SK-N-SH treated with all-trans-retinoic acid at 6 μM for 48 hours (cell line): ENCODE results near the gene SMAD9.

Experiments used
- ATAC-seq: fragments of 200-7000 bp; cut with Tn5 transposase; 3 replicates; pipeline ENCODE4 v1.9.1; 2020; ENCODE audit warnings: mild to moderate bottlenecking, moderate library complexity
- ARNTL ChIP-seq: fragments of 450-650 bp; formaldehyde crosslinking; IDR thresholded peaks from 2 replicates; pipeline ENCODE4 v1.5.0; 2020; ENCODE audit warnings: low read depth, mild to moderate bottlenecking, moderate library complexity, borderline replicate concordance
- BACH2 ChIP-seq: fragments of 250-450 bp; sonication (Bioruptor Pico); IDR thresholded peaks from 2 replicates; pipeline ENCODE4 v1.9.0; 2021; ENCODE audit warnings: mild to moderate bottlenecking, borderline replicate concordance
- CREB5 ChIP-seq: fragments of 250-450 bp; sonication (Bioruptor Pico); IDR thresholded peaks from 2 replicates; pipeline ENCODE4 v1.5.1; 2020; ENCODE audit warnings: low read depth, mild to moderate bottlenecking, moderate library complexity
- CSDC2 ChIP-seq: fragments of 250-450 bp; sonication (Bioruptor Pico); IDR thresholded peaks from 2 replicates; pipeline ENCODE4 v1.5.0; 2020; ENCODE audit warnings: mild to moderate bottlenecking, moderate library complexity
- ESRRG ChIP-seq: fragments of 250-450 bp; sonication (Bioruptor Pico); IDR thresholded peaks from 2 replicates; pipeline ENCODE4 v1.6.1; 2021; ENCODE audit warnings: mild to moderate bottlenecking
- GLIS3 ChIP-seq: fragments of 250-450 bp; sonication (Bioruptor Pico); IDR thresholded peaks from 2 replicates; pipeline ENCODE4 v1.5.0; 2020; ENCODE audit warnings: mild to moderate bottlenecking, moderate library complexity
- ISL1 ChIP-seq: fragments of 250-450 bp; sonication (Bioruptor Pico); IDR thresholded peaks from 2 replicates; pipeline ENCODE4 v2.1.2; 2022; ENCODE audit warnings: mild to moderate bottlenecking, moderate library complexity
- PATZ1 ChIP-seq: fragments of 250-450 bp; sonication (Bioruptor Pico); IDR thresholded peaks from 2 replicates; pipeline ENCODE4 v1.8.0; 2020; ENCODE audit warnings: mild to moderate bottlenecking, moderate library complexity, borderline replicate concordance
- PPARA ChIP-seq: fragments of 250-450 bp; sonication (Bioruptor Pico); IDR thresholded peaks from 2 replicates; pipeline ENCODE4 v1.5.0; 2020; ENCODE audit warnings: mild to moderate bottlenecking, borderline replicate concordance
- RARB ChIP-seq: fragments of 250-450 bp; sonication (Bioruptor Pico); IDR thresholded peaks from 2 replicates; pipeline ENCODE4 v1.8.0; 2021; ENCODE audit warnings: mild to moderate bottlenecking, moderate library complexity
- SNAI2 ChIP-seq: fragments of 250-450 bp; sonication (Bioruptor Pico); IDR thresholded peaks from 2 replicates; pipeline ENCODE4 v1.5.0; 2020; ENCODE audit warnings: mild to moderate bottlenecking, moderate library complexity
- TOX ChIP-seq: fragments of 250-450 bp; sonication (Bioruptor Pico); IDR thresholded peaks from 2 replicates; pipeline ENCODE4 v1.8.0; 2021; ENCODE audit warnings: mild to moderate bottlenecking, moderate library complexity, borderline replicate concordance
- ZFP3 ChIP-seq: fragments of 250-450 bp; sonication (Bioruptor Pico); IDR thresholded peaks from 2 replicates; pipeline ENCODE4 v1.5.0; 2020; ENCODE audit warnings: mild to moderate bottlenecking, moderate library complexity
- ZFP30 ChIP-seq: fragments of 450-650 bp; formaldehyde crosslinking; IDR thresholded peaks from 2 replicates; pipeline ENCODE4 v1.5.0; 2022; ENCODE audit warnings: mild to moderate bottlenecking, moderate library complexity
- ZNF565 ChIP-seq: fragments of 450-650 bp; formaldehyde crosslinking; conservative IDR thresholded peaks from 2 replicates; pipeline ENCODE4 v1.5.0; 2020; ENCODE audit warnings: low read depth, mild to moderate bottlenecking, moderate library complexity
- ZNF70 ChIP-seq: fragments of 450-650 bp; formaldehyde crosslinking; IDR thresholded peaks from 2 replicates; pipeline ENCODE4 v1.5.0; 2020; ENCODE audit warnings: mild to moderate bottlenecking, moderate library complexity
- ZNF8 ChIP-seq: fragments of 450-650 bp; formaldehyde crosslinking; IDR thresholded peaks from 2 replicates; pipeline ENCODE4 v1.5.0; 2020; ENCODE audit warnings: mild to moderate bottlenecking, moderate library complexity
- TF ChIP-seq, protein P1 (sequence below): fragments of 250-450 bp; sonication (Bioruptor Pico); IDR thresholded peaks from 2 replicates; pipeline ENCODE4 v1.5.0; 2020; ENCODE audit warnings: mild to moderate bottlenecking, moderate library complexity
- TF ChIP-seq, protein P2 (sequence below): fragments of 250-450 bp; sonication (Bioruptor Pico); IDR thresholded peaks from 2 replicates; pipeline ENCODE4 v1.8.0; 2021; ENCODE audit warnings: low read depth, mild to moderate bottlenecking, moderate library complexity, borderline replicate concordance

SMAD9 gene

GRCh38 chr13:36888645-36889044 is 31.4 kb downstream of the SMAD9 start:
- no peak for TF ChIP-seq ZNF8 (CRISPR knock-in tag)
- no peak for TF ChIP-seq ZNF565
- no peak for TF ChIP-seq PPARA
- no peak for TF ChIP-seq TOX (CRISPR knock-in tag)
- no peak for TF ChIP-seq ZFP3 (CRISPR knock-in tag)
- TF ChIP-seq CSDC2 (CRISPR knock-in tag), result no peak
- TF ChIP-seq CREB5 (CRISPR knock-in tag), result no peak
- TF ChIP-seq PATZ1, result no peak
- no peak for TF ChIP-seq SNAI2 (CRISPR knock-in tag)
- TF ChIP-seq ZFP30, result no peak
- no peak for TF ChIP-seq BACH2 (CRISPR knock-in tag)
- TF ChIP-seq, protein P1, sequence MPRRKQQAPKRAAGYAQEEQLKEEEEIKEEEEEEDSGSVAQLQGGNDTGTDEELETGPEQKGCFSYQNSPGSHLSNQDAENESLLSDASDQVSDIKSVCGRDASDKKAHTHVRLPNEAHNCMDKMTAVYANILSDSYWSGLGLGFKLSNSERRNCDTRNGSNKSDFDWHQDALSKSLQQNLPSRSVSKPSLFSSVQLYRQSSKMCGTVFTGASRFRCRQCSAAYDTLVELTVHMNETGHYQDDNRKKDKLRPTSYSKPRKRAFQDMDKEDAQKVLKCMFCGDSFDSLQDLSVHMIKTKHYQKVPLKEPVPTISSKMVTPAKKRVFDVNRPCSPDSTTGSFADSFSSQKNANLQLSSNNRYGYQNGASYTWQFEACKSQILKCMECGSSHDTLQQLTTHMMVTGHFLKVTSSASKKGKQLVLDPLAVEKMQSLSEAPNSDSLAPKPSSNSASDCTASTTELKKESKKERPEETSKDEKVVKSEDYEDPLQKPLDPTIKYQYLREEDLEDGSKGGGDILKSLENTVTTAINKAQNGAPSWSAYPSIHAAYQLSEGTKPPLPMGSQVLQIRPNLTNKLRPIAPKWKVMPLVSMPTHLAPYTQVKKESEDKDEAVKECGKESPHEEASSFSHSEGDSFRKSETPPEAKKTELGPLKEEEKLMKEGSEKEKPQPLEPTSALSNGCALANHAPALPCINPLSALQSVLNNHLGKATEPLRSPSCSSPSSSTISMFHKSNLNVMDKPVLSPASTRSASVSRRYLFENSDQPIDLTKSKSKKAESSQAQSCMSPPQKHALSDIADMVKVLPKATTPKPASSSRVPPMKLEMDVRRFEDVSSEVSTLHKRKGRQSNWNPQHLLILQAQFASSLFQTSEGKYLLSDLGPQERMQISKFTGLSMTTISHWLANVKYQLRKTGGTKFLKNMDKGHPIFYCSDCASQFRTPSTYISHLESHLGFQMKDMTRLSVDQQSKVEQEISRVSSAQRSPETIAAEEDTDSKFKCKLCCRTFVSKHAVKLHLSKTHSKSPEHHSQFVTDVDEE (CRISPR knock-in tag), result no peak
- TF ChIP-seq, protein P2, sequence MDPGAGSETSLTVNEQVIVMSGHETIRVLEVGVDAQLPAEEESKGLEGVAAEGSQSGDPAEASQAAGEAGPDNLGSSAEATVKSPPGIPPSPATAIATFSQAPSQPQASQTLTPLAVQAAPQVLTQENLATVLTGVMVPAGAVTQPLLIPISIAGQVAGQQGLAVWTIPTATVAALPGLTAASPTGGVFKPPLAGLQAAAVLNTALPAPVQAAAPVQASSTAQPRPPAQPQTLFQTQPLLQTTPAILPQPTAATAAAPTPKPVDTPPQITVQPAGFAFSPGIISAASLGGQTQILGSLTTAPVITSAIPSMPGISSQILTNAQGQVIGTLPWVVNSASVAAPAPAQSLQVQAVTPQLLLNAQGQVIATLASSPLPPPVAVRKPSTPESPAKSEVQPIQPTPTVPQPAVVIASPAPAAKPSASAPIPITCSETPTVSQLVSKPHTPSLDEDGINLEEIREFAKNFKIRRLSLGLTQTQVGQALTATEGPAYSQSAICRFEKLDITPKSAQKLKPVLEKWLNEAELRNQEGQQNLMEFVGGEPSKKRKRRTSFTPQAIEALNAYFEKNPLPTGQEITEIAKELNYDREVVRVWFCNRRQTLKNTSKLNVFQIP (CRISPR knock-in tag), result no peak
- TF ChIP-seq RARB, result no peak
- TF ChIP-seq GLIS3, result no peak
- TF ChIP-seq ZNF70 (CRISPR knock-in tag), result no peak
- no peak for ATAC-seq

DNA sequence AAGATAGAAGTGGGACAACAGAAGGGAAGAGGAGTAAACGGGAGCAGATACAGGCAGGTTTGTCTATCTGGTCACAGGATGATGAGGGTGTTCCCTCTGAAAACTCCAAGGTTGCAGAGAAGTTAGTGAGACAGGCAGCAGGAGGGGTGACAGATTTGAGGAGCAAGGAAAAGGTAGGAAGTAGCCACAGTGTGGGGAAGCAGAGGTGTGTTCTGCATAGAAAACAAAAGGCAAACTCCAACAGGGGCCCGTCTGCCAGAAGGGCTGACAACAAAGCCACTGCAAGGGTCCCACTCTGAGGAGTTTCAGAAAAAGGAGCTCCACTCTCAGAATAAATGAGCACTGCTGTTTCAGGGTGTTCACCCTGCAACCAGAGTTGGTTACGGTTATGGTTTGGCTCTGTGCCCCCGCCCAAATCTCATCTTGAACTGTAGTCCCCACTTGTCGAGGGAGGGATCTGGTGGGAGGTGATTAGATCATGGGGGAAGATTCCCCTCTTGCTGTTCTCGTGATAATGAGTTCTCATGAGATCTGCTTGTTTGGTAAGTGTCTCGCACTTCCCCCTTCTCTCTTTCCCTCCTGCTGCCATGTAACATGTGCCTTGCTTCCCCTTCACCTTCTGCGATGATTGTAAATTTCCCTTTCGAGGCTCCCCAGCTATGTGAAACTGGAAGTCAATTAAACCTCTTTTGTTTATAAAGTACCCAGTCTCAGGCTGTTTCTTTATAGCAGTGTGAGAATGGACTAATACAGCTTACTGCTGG is 32.1 kb downstream of the SMAD9 start:
- no peak for TF ChIP-seq ZFP30
- TF ChIP-seq ESRRG (CRISPR knock-in tag), result no peak
- TF ChIP-seq ARNTL, result no peak
- TF ChIP-seq GLIS3, result no peak
- TF ChIP-seq ZNF8 (CRISPR knock-in tag), result no peak
- TF ChIP-seq ZNF70 (CRISPR knock-in tag), result no peak
- no peak for TF ChIP-seq BACH2 (CRISPR knock-in tag)
- TF ChIP-seq RARB, result no peak
- TF ChIP-seq PATZ1, result no peak
- TF ChIP-seq, protein P2 (CRISPR knock-in tag), result no peak
- TF ChIP-seq TOX (CRISPR knock-in tag), result no peak
- ATAC-seq, result no peak

- ATAC-seq, result no peak
- TF ChIP-seq ZFP30 (no peak), PPARA (no peak), TOX (CRISPR knock-in tag) (no peak), PATZ1 (no peak), ZNF70 (CRISPR knock-in tag) (no peak), GLIS3 (no peak), ZFP3 (CRISPR knock-in tag) (no peak), CSDC2 (CRISPR knock-in tag) (no peak), ESRRG (CRISPR knock-in tag) (no peak), ISL1 (no peak), SNAI2 (CRISPR knock-in tag) (no peak), RARB (no peak), BACH2 (CRISPR knock-in tag) (no peak)
- TF ChIP-seq, protein P1 (CRISPR knock-in tag), result no peak
Observed at GRCh38 chr13:36885901-36886300, 34.1 kb downstream of the SMAD9 start.
